HG02571 (cell line): Measurements from ENCODE around the gene CD81.
"Not testable (repeated sequence)": the region's sequence is repeated elsewhere in the genome, so short reads cannot be mapped to it uniquely, and the experiment has no call there.

Source experiments
- ATAC-seq: cut with Tn5 transposase; IDR thresholded peaks from one replicate; pipeline ENCODE4 v1.9.1; 2021; ENCODE audit warnings: mild to moderate bottlenecking, moderate library complexity; ENCODE audit not compliant: unreplicated experiment

CD81 gene, protein sequence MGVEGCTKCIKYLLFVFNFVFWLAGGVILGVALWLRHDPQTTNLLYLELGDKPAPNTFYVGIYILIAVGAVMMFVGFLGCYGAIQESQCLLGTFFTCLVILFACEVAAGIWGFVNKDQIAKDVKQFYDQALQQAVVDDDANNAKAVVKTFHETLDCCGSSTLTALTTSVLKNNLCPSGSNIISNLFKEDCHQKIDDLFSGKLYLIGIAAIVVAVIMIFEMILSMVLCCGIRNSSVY

DNA sequence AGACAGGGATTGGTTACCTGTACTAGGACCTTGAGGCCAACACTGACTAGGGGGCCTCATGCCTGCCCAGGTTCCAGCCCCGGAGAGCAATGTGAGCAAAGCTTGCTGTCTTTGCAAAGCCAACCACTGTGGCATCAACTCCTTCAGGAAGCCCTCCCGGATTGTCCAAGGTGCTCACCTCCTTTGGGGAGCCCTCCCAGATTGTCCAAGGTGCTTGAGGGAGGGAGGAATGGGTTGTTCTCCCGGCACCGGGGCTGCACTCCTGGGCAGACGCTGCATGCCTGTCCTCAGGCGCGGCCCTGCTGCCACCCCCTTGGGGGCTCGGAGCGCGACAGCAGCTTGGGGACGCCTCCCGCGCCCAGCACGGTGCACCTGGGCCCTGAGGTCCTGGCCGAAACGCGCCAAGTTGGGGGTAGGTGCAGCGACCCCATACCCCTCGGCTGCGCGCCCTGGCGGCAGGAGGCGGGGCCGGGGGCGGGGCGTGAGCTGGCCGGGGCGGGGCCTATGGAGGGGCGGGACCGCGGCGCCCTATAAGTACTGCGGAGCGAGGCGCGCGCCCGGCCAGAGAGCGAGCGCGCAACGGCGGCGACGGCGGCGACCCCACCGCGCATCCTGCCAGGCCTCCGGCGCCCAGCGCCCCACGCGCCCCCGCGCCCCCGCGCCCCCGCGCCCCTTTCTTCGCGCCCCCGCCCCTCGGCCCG lies at the start of gene CD81:
Gene CD81, plus strand, starts transcription at position 560 of the 701 bp plus-strand sequence. CDS start 240 bp downstream, outside the sequence.
- peak; percentile 35 for ATAC-seq

DNA sequence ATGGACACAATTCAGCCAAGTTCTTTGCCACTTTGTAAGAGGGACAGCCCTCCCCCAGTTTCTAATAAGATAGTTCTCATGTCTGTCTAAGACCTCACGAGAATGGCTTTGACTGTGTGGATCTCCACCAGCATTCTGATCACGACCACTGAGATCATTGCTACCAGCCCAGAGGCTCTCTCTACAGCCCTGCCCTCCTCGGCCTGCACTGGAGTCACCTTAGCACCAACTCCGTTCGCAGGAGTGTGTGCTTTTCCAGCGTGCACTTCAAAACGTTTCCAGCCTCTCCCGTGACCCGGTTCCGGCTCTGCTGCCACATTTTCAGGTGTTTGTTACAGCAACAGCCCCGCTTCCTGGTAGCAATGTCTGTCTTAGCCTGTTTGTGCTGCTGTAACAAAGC lies 49.1 kb upstream of the CD81 start:
- ATAC-seq = no peak

DNA sequence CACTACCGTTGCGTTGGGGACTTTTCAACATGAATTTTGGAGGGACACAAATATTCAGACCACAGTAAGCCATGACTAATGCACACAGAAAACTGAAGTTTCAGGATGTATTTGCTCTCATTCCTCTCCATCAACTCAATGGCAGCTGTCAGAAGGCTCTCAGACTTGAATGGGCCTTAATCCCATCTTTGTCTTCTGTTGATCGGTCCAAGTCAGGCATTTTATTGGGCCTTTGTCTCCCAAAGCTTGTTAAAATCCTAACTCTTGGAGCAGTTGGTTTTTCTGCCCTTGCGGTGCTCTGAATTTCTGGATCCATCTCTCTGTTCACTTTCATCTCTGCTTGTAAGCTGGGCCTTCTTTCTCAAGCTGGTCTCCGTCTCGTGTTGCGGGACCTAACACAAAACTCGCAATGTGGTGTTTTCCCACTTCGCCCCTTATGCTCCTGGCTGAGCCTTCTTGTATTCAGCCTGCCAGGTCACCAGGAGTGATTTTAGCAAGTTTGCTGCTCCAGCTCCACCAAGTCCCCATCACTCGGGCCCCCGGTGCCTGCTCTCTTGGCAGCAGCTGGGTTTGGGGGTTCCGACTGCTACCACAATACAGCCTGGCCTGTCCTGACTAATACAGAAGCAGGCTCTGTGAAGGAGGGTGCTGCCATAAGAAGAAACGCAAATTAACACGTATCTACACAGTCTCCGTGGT lies 48.3 kb upstream of the CD81 start:
- no peak for ATAC-seq

DNA sequence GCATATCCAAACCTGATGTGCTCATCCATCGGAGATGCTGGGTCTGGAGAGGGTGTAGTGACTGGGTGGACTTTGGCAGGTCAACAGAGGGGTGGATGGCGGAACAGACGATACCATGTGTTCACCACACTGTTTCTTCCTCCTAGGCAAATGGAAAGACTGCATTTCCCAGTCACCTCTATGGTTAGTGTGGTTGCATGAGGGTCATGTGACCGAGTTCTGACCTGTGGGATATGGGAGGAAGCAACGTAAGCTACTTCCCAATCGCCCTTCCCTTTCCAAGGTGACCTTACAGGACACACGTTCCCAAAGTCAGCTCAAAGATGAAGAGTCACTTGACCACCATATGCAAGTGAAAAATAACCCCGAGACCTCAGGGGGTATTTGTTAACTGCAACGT lies 47.6 kb upstream of the CD81 start:
- ATAC-seq = no peak

DNA sequence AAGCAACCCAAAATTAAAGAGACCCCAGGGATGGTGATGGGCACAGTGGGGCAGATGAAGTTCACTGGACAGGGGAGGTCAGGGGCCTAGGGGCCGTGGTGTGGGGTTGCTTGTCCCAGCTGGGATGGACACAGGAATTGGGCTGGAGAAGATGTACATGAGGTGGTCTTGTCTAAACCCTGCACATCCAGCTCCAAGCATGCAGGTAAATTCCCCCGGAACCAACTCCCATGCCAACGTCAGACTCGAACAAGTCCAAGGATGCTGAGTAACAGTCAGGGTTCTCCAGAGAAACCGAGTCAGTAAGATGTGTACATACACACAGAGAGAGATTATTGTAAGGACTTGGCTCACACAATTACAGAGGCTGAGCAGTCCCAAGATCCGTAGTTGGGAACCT lies 46.4 kb upstream of the CD81 start:
- no peak for ATAC-seq

DNA sequence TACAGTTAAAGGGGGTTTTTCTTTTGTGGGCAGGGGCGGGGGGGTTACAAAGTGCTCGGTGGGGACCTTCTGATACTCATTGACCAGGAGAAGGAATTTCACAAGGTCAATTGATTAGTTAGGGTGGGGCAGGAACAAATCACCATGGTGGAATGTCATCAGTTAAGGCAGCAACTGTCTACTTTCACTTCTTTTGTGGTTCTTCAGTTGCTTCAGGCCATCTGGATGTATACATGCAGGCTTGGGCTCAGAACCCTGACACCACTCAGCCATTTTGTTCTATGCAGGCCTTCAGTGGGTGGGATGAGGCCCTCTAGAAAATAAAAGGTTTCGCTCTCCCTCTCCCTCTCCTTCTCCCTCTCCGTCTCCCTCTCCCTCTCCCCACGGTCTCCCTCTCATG lies 45.7 kb upstream of the CD81 start:
- ATAC-seq = no peak

DNA sequence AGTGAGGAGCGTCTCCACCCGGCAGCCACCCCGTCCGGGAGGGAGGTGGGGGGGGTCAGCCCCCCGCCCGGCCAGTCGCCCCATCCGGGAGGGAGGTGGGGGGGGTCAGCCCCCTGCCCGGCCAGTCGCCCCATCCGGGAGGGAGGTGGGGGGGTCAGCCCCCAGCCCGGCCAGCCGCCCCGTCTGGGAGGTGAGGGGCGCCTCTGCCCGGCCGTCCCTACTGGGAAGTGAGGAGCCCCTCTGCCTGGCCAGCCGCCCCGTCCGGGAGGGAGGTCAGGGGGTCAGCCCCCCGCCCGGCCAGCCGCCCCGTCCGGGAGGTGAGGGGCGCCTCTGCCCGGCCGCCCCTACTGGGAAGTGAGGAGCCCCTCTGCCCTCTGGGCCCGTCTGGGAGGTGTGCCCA lies 44.5 kb upstream of the CD81 start:
- not testable (repeated sequence) for ATAC-seq

DNA sequence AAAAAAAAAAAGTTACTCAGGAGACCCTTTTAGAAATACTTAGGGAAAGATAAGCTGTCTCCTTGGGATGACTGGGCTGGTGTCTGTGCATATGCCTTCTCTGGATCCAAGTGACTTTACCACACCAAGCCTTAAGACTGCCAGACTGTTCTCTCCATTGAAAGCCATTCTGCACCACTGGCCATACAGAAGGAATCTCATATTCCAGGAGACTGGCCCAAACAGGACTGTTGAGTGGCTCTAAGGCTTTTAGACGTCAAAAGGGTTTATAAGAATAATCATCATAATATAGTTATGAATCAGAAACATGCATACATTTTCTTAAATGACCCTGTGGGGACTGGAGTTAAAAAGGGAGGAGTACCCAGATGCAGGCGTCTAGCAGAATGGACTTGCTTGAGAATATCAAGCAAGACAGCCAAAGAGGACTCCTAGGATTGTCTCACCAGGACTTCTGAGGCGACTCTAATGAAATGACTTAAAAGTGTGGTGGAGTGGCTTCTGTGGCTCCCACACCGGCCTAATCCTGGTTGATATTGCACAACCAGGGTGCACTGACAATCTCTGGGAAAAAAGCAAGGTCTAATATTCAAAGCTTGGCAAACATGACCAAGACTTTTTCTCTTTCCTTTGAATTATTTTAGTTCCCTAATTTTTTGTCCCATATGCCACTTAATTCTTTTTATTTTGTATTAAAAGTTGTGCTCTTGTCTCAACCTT lies 43.5 kb upstream of the CD81 start:
- not testable (repeated sequence) for ATAC-seq

DNA sequence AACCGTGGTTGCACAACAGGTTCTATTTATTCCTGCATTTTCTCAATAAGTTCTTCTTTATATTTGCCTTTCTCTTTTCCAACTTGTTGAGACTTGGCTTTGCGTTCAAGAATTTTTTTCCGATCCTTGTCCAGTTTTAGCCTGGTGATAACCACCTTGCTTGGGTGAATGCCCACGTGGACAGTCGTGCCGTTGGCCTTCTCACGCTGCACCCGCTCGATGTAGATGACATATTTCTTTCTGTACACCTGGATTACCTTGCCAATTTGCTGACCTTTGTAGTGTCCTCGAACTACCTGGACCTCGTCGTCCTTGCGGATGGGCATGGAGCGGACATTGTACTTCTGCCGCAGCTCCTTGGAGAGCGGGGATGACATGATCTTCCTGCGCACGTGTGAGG lies 41.8 kb upstream of the CD81 start:
- ATAC-seq = not testable (repeated sequence)

DNA sequence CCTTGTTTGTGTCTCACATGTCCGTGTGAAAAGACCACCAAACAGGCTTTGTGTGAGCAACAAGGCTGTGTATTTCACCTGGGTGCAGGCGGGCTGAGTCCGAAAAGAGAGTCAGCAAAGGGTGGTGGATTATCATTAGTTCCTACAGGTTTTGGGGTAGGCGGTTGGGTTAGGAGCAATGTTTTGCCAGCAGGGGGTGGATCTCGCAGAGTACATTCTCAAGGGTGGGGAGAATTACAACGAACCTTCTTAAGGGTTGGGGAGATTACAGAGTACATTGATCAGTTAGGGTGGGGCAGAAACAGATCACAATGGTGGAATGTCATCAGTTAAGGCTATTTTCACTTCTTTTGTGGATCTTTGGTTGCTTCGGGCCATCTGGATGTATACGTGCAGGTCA lies 38.4 kb upstream of the CD81 start:
- ATAC-seq = not testable (repeated sequence)

DNA sequence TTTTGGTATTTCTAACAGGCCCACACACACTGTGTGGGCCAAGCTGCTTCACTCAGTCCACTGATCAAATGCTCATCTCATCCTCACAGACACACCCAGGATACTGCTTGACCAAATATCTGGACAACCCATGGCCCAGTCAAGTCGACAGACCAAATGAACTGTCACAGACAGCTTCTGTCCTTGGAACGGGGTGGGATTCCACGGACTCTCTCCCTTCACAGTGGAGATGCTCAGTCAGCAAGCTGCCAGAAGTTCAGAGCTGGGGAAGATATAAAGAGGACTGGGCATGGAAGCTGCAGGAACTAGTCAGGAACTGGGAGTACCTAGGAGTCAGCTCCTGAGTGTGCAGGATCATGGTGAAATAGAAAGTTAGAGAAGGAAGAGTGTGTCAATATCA lies 34.6 kb upstream of the CD81 start:
- ATAC-seq = no peak

DNA sequence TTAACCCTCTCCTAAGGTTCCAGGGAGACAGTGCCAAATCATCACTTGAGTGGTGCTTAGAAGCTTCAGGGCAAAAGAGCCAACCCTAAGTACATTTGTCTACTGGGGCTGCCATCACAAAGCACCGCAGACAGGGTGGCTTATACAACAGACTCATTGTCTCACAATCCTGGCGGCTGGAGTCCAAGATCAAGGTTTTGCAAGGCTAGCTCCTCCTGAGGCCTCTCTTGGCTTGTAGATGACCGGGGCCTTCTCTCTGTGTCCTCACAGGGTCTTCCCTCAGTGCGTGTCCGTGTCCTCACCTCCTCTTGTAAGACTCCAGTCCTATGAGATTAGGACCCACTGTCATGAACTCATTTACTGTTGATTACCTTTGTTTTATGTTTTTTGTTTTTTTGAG lies 34.1 kb upstream of the CD81 start:
- ATAC-seq = no peak

DNA sequence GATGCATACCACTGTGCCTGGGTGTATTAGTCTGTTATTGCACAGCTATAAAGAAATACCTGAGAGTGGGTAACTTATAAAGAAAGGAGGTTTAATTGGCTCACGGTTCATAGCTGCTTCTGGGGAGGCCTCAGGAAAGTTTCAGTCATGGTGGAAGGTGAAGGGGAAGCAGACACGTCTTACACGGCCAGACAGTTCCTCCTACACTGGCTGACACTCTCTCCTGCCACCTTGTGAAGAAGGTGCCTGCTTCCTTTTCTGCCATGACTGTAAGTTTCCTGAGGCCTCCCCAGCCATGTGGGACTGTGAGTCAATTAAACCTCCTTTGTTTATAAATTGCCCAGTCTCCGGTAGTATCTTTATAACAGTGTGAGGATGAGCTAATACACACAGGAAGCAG lies 33.6 kb upstream of the CD81 start:
- no peak for ATAC-seq

DNA sequence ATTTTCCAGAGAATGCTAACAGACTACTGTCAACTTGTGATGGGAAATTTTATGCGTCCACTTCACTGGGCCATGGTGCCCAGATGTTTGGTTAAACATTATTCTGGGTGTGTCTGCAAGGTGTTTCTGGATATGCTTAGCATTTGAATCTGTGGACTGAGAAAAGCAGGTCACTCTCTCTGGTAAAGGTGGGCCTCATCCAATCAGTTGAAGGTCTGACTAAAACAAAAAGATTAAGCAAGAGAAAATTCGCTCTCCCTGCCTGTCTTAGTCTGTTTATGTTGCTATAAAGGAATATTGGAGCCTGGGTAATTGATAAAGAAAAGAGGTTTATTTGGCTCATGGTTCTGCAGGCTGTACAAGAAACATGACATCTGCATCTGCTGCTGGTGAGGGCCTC lies 32.1 kb upstream of the CD81 start:
- ATAC-seq = no peak

DNA sequence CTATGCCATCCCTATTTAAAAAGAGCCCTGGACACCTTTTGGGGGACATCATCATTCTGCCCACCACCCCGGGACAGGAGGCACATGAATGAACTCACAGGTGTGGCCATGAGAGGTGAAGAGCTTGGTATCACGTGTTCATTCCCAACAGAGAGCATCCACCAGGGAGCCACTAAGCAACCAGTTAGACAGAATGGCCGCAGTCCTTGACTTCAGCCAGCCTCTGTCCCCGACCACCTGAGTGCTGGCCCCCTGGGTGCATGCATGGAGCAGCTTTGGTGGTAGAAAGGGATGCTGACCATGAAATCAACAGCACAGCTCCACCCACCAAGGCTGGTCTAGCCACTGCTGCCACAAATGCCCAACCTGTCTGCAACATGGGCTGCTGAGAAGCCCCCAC lies 31.1 kb upstream of the CD81 start:
- ATAC-seq = no peak

DNA sequence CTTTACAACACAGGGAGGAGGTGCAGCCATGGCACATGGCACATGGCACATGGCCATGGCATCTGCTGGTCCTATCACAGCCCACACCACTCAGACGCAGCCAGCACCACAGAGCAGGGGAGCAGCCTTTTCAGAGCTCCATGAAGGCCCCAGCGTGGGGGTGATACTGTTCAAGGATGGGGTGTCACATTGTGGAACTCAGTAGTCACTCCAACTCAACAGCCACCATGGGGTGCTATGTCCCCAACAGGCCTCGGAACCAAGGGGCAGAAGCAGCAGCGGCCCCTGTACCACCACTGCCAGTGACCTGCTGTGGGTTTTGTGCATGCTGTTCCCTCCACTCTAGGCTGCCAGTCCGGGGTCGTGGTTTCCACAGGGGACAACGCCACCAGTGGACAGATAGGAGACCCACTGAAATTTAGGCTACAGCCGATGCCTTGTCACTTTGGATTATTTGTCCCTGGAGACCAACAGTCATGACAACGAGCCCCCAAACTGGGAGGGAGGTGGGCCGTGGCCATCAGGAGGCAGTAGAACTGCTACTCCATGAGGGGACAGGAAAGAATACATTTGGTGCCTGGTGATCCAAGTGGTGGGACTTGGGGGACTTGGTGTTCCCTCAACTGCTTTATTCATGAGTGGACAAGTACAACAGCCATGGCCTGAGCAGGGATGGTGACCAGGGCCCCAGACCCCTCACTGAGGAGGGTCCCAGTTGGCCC lies 30.4 kb upstream of the CD81 start:
- ATAC-seq = no peak

DNA sequence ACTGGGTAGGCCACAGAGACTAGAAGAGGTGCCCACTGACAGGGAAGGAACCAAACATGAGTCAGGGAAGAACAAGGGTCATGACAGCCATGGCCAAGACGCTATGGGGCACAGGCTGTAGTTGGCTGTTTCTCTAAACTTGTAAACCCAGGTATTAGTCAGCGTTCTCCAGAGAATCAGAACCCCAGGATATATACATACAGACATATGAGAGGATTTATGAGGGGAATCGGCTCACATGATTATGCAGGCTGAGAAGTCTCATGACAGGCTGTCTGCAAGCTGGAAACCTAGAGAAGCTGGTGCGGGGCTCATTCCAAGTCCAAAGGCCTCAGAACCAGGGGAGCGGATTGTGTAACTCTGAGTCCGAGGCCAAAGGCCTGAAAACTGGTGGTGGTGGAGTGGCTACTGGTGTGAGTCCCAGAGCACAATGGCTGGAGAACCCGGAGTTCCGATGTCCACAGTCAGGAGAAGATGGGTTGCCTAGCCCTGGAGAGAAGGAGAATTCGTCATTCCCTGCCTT lies 29.7 kb upstream of the CD81 start:
- ATAC-seq = no peak

DNA sequence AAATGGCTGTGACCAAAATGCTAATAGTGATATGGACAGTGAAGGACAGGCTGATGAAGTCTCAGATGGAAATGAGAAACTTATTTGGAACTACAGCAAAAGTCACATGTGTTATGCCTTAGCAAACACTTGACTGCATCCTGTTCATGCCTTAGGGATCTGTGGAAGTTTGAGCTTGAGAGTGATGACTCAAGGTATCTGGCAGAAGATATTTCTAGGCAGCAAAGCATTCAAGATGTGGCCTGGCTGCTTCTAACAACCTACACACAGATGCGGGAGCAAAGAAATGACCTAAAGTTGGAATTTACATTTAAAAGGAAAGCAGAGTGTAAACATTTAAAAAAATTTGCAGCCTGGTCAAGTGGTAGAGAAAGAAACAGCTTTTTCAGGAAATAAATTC lies 28.1 kb upstream of the CD81 start:
- ATAC-seq = no peak

DNA sequence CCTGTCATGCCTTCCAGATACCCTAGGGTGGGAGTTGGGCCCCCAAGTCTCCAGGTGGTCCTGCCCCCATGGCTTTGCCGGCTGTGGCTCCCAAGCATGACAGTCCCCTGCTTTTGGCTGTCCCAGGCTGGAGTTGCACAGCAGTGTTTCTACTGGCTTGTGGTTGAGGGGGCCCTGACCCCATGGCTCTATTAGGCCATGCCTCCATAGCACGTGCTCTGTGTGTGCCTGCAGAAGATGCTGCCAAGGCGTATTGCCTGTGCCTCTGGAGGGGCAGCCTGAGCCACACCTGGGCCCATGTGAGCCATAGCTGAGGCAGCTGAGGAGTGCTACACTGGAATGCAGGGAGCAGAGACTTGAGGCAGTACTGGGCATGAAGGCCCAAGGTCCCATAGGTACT lies 25.4 kb upstream of the CD81 start:
- ATAC-seq = no peak

DNA sequence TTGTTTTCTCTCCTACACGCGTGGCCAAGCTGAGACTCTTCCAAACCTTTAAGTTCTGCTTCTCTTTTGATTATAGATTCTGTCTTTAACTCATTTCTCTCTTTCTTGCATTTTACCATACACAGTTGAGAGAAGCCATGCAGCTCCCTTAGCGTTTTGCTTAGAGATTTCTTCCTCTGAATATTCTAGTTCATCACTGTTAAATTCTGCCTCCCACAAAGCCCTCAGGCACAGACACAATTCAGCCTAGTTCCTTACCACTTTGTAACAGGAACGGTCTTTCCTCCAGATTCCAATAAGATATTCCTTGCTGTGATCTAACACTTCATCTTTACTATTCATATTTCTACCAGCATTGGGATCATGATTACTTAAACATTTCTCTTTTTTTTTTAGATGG lies 24.7 kb upstream of the CD81 start:
- ATAC-seq = no peak
